HG02642 (cell line): ENCODE results near the gene REPIN1.
A peak's percentile ranks its signal among the peaks of the same experiment; 100 is the strongest.

ENCODE experiments used
- ATAC-seq: cut with Tn5 transposase; IDR thresholded peaks from one replicate; pipeline ENCODE4 v1.9.1; 2021; ENCODE audit warnings: mild to moderate bottlenecking; ENCODE audit not compliant: unreplicated experiment, poor library complexity

The REPIN1 gene

DNA sequence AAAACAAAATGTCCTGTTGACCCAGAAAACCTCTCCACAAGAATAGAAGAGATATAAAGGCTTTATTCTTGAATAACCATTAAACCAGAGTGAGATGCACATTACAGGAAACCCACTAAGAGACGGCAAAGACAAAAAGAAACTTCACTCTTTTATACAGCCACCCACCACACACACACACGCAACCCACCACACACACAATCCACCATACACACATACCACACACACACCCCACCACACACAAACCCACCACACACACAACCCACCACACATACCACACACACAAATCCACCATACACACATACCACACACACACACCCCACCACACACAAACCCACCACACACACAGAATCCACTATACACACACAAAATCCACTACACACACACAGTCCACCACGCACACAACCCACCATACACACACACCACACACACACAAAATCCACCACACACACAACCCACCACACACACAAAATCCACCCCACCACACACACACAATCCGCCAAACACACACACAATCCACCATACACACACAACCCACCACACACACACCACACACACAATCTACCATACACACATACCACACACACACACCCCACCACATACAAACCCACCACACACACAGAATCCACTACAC is 9.5 kb upstream of the REPIN1 start:
- no peak for ATAC-seq

DNA sequence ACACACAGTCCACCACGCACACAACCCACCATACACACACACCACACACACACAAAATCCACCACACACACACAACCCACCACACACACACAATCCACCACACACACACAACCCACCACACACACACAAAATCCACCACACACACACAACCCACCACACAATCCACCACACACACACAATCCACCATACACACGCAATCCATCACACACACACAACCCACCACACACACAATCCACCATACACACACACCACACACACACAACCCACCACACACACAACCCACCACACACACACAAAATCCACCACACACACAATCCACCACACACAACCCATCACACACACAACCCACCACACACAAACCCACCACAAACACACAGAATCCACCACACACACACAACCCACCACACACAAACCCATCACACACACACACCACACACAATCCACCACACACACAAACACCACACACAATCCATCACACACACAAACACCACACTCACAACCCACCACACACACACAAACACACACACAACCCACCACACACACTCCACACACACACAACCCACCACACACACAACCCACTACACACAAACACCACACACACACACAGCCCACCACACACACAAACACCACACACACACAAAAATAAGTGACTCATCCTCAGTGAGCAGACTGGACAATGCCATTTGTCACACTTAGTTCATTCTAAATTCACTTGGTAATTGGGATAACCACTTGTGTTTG is 8.8 kb upstream of the REPIN1 start:
- no peak for ATAC-seq

DNA sequence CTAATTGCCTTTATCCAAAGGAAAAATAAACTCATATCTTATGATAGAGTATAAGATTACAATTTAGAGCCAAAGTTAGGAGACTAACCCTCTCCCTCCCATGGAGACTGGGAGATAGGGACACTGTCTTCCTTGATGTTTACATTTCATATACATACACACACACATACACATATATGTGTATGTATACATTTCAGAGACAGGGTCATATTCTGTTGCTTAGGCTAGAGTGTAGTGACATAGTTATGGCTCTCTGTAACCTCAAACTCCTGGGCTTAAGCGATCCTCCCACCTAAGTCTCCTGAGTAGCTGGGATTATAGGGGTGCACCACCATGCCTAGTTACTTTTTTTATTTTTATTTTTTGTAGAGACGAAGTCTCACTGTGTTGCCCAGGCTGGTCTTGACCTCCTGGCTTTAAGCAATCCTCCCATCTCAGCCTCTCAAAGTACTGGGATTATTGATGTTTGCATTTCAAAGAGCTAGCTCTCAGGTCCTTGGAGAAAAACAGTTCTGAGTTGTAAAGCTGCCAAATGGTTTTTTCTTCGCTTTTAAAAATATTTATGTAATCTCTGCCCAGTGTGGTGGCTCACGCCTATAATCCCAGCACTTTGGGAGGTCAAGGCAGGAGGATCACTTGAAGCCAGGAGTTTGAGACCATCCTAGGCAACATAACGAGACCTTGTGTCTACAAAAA is 8.1 kb upstream of the REPIN1 start:
- ATAC-seq = no peak

DNA sequence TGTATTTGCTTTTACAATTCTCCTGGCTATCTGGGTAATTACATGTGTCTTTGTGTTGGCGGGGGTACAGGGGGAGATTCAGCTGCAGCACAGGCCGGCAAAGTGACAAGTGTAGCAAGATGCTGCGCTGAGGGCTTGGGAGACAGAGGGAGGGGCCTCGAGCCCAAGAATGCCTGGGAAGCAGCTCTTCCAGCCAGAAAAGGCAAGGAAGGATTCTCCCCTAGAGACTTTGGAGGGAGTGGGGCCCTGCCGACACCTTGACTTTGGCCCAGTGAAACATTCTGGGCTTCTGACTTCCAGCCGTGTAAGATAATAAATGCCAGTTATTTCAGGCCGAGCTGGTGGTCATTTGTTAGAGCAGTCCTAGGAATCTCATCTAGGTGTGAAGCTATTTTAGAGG is 7.2 kb upstream of the REPIN1 start:
- ATAC-seq = no peak

DNA sequence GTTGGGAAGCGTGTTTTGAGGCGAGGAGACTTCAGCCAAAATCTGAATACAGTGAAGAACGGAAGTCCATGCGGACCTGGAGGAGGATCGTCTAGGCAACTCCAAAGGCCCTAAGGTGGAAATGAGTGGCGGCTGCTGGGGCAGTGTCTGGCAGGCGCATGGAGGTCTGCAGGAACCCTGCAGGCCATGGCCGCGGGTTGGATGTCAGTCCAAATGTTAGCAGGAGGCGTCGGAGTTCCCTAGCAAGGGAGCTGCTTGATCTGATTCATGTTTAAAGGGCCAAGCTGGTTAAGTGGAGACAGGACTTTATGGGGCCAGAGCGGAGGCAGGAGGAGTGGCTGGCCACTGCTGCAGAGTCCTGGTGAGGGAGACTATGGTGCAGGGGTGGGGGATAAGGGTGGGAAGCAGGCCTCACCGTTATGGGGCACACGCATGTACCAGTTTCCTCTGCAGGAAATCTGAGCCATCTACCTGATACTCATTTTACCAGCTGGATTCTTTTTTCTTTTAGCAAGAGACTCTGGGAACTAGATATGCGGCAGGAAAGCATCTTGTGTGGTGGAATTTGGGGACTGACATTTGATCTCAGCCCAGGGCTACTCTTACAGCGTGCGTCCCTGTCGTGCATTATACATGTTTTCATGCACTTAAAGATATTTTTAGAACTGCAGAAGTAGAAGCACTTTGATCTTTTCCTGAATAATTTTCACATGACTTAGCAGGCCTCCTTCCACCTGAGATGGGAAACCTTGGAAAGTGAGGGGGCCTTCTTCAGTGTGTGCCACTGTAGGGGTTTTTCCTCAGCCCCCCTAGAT is 6.6 kb upstream of the REPIN1 start:
- no peak for ATAC-seq

DNA sequence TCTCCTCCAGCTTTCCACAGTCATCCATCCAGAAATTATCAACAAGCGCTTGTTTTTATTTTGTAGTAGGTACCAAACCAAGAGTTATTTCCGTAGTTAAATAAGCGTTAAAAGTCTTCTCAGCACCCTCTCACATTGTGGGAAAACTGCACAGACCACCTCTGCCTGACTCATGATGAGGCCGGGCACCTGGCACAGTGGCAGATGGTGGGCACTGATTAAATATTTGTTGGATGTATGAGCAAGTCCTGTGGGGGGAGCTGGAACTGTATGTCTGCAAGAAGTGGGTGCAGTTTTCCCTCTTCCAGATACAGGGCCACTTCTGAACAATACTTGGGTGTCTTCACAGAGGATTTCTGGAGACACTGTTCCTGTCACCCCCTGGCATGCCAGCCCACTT is 5.3 kb upstream of the REPIN1 start:
- ATAC-seq = no peak

DNA sequence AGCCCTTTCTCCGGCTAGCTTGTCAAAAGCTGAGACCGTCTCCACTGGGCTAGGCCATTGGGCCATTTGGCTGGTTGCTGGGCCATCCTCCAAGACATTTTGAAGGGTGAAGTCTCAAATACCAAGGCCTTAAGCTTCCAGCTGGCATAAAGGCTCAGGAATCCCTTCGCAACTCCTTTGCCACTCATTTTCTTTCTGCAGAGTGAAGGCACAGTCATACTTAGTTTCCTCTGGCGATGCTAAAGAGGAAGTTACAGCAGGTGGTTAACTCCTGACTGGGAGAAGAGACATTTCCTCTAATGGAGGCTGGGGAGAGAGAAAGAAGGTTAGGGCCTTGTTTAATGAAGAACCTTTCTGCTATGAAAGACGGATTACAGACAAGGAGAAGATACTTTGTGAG is 4.8 kb upstream of the REPIN1 start:
- no peak for ATAC-seq

DNA sequence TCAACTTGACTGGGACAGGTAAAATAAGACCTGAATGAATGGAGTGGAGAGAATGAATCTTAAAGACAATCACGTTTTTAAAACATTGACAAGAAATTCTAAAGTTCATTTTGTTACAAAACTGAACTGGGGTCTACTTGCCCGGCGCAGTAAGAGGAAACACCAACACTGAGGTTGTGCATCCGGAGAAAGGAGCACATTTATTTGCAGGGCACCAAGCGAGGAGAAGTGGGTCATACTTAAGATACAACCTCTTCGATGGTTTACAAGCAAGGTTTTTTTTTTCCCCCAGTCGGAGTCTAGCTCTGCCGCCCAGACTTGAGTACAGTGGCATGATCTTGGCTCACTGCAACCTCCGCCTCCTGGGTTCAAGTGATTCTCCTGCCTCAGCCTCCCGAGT is 3.4 kb upstream of the REPIN1 start:
- ATAC-seq = no peak

DNA sequence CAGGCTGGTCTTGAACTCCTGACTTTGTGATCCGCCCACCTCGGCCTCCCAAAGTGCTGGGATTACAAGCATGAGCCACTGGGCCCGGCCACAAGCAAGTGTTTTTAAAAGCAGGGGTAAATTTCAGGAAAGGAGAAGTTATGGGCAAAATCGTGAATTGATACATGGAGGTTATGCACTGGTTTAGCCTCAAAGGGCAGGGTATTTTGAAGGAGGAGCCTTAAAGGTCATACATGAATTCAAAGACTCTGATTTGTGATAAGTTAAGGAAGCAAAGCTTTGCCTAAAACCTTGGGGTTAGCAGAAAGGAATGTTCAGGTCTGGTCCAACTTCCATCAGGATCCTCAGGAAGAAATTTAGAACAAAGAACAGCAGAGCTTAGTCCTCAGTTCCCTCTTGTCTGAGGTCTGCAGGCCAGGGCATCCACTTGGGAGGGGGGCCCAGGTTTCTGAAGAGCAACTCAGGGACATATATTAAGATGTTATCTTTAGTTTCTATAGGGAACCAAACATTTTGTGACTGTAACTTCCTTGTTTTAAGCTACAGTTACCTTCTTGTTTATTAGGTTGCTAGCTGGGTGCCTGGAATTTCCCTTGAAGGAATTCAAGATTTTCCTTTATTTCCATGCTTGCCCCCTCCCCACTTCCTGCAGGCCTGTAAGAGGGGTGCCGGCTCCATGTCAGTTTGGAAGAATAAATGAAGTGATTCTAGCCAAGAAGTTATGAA is 2.8 kb upstream of the REPIN1 start:
- ATAC-seq = no peak

DNA sequence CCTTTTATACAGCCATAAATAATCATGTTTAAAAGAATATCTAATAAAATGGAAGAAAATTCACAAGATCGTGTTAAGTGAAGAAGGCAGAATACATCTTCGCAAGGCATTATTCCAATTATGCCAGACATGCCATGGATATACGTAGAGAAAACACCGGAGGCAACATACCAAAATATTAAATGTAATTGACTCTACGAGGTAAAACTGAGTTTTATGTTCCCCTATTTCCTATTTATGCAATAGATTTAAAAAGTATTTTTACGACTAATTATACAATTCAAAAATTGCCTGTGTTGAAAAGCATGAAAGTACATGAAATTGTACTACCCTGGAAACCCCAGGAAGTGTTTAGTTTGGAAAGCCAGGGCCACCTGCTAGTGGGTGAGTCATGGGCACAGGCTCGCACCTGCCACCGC is 936 bp upstream of the REPIN1 start:
- no peak for ATAC-seq

DNA sequence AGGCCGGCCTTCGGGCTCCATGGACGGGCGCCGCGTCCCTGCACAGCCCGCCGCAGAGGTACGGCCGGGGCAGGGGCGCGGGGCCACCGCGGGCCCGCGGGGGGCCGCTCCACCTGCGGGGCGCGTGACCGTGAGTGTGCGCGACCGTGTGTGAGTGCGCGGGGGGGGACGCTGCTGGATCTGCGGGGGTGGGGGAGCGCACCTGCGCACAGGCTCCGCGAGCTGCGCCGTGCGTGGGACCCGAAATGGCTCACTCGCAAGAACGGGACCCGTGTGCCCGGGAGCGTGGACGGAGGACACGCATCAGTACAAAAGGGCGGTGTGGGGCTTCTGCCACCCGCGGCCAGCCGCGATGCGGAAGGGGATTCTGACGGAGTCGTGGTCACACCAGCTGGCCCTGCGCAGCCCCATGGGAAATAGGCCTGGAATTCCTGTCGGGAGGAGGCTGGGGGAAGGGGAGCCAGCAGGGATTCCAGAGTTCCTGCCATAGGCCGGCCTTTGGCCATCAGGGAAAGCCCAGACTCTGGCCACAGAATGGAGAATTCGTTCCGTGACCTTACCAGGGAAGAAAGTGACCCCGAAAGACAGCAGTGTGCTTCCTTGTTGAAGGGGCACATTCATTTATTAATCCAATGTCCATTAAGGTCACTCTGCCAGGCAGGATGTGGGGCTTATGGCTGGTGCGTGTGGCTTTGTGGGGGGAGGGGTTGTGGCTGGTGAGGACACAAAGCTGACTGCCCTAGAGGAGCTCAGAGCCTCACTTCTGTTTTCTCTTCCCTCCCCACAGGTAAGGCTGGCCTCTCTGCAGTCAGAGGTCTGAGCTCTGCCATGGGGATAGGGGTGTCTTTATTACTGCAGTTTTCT is 494 bp downstream of the REPIN1 start:
- ATAC-seq = peak; percentile 35

DNA sequence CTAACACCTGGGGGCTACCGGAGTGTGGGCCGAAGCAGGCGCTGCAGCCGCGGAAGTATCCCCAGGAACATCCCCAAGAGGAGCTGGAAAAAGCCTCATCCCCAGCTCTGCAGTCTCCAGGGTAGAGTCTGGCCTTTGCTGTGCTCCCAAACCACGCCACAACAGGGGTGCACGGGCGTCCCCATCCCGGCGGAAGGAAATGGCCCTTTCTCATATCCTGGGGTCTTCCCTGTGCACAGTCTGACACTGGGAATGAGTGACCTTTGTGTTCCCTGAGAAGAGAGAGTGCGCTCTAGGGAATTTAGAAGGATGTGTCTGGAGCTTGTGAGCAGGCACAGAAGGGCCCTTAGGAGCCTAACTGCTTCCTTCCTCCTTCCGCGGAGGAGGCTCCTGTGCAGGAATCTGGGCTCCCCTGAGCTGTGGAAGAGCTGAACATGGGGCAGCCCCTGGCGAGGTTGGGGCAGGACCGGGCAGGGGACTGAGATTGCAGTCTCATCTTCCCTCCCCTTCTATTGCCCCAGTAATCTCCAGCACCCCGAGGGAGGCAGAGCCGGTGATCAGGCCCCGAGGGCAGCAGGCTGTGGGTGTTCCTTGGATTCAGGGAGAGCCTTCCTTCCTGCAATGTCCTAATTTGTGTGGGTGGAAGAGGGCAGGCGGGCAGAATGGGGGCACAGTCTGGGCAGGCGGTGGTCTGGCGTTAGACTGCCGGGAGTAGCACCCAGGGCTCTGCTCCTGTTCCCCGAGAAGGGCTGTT is 1.3 kb downstream of the REPIN1 start:
- no peak for ATAC-seq

DNA sequence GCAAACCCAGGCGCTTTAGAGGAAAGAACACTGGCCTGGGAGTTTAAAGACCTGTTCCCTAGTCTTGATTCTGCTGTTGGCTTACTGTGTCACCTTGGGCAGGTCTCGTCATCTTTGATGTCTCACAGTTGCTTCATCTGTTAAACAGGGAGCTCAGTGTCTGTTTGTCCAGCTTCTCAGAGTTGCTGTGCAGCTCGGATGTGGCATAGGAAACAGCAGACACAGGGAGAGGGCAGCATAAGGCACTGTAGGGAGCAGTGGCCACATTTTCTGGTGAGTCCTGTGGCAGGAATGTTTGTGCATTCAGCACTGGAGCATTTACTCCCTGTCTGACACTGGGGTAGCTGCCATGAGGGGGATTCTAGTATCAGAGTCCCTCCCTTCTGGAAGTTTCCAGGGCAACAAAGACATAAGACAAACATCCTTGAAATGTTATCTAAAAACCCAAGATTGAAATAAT is 2.0 kb downstream of the REPIN1 start:
- ATAC-seq = no peak

DNA sequence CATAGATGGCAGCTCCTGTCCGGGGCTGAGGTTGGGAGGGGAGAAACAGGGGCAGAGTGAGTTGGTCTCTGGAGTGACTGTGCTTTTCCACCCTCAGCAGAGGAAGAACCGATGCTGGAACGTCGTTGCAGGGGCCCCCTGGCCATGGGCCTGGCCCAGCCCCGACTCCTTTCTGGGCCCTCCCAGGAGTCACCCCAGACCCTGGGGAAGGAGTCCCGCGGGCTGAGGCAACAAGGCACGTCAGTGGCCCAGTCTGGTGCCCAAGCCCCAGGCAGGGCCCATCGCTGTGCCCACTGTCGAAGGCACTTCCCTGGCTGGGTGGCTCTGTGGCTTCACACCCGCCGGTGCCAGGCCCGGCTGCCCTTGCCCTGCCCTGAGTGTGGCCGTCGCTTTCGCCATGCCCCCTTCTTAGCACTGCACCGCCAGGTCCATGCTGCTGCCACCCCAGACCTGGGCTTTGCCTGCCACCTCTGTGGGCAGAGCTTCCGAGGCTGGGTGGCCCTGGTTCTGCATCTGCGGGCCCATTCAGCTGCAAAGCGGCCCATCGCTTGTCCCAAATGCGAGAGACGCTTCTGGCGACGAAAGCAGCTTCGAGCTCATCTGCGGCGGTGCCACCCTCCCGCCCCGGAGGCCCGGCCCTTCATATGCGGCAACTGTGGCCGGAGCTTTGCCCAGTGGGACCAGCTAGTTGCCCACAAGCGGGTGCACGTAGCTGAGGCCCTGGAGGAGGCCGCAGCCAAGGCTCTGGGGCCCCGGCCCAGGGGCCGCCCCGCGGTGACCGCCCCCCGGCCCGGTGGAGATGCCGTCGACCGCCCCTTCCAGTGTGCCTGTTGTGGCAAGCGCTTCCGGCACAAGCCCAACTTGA is 2.7 kb downstream of the REPIN1 start:
- ATAC-seq = no peak

DNA sequence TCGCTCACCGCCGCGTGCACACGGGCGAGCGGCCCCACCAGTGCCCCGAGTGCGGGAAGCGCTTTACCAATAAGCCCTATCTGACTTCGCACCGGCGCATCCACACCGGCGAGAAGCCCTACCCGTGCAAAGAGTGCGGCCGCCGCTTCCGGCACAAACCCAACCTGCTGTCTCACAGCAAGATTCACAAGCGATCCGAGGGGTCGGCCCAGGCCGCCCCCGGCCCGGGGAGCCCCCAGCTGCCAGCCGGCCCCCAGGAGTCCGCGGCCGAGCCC is 3.3 kb downstream of the REPIN1 start:
- ATAC-seq = no peak

DNA sequence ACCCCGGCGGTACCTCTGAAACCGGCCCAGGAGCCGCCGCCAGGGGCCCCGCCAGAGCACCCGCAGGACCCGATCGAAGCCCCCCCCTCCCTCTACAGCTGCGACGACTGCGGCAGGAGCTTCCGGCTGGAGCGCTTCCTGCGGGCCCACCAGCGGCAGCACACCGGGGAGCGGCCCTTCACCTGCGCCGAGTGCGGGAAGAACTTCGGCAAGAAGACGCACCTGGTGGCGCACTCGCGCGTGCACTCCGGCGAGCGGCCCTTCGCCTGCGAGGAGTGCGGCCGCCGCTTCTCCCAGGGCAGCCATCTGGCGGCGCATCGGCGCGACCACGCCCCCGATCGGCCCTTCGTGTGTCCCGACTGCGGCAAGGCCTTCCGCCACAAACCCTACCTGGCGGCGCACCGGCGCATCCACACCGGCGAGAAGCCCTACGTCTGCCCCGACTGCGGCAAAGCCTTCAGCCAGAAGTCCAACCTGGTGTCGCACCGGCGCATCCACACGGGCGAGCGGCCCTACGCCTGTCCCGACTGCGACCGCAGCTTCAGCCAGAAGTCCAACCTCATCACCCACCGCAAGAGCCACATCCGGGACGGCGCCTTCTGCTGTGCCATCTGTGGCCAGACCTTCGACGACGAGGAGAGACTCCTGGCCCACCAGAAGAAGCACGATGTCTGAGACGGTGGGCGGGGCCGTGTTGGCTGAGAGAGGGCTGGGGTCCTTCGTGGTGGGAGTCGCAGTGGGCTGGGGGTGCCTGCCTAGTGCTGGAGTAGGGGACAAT is 3.8 kb downstream of the REPIN1 start:
- no peak for ATAC-seq
